HEK293 (cell line): ENCODE measurements around the gene SNAP23.
A peak's percentile ranks its signal among the peaks of the same experiment; 100 is the strongest.

ENCODE experiments used
- CTCF ChIA-PET: fragments of 350-600 bp; formaldehyde crosslinking; extraction: SDS; loops from one replicate; lab custom pipeline; 2021; ENCODE audit warnings: antibody characterized with exemption; lab: Yijun Ruan, JAX
- POLR2A ChIA-PET: fragments of 300-600 bp; formaldehyde crosslinking; extraction: SDS; loops from one replicate; lab custom pipeline; 2020; ENCODE audit warnings: antibody characterized with exemption, inconsistent platforms; lab: Yijun Ruan, JAX
- H3K27ac ChIP-seq: fragments of 200-500 bp; sonication (Bioruptor generic); 2 replicates; pipeline ENCODE4 v1.5.1; 2014; ENCODE audit warnings: low read depth, low read length, control low read depth, inconsistent platforms; ENCODE audit errors: extremely low read depth
- H3K36me3 ChIP-seq, 2 experiments: fragments of 200-500 bp in 1 of 2; sonication (Bioruptor generic) in 1 of 2; 1 replicate in 1 of 2; 2 replicates in 1 of 2; pipeline ENCODE4 v1.5.1; 2014 to 2017; ENCODE audit warnings: inconsistent platforms in 2 of 2, low read length in 2 of 2; ENCODE audit not compliant: control insufficient read depth in 2 of 2, insufficient read depth in 1 of 2
- H3K4me1 ChIP-seq: fragments of 200-500 bp; sonication (Bioruptor generic); 2 replicates; pipeline ENCODE4 v1.5.1; 2014; ENCODE audit warnings: mild to moderate bottlenecking, low read length, inconsistent platforms; ENCODE audit not compliant: control insufficient read depth, insufficient read depth
- H3K4me3 ChIP-seq: 2 replicates; pipeline ENCODE4 v1.5.1; 2011; ENCODE audit warnings: low read depth, mild to moderate bottlenecking, control low read depth, low read length, moderate library complexity
- H3K9me3 ChIP-seq: fragments of 200-500 bp; sonication (Bioruptor generic); 2 replicates; pipeline ENCODE4 v1.5.1; 2014; ENCODE audit warnings: low read depth, low read length, inconsistent platforms; ENCODE audit not compliant: control insufficient read depth, insufficient read depth
- HOXA7 ChIP-seq: sonication (generic); formaldehyde crosslinking; IDR thresholded peaks from 2 replicates; pipeline ENCODE4 v1.8.1; 2022; ENCODE audit warnings: missing genetic modification reagents, borderline replicate concordance
- KLF16 ChIP-seq: fragments of 450-650 bp; formaldehyde crosslinking; IDR thresholded peaks from 2 replicates; pipeline ENCODE4 v1.5.1; 2017; ENCODE audit warnings: missing biosample characterization, missing genetic modification characterization
- MZF1 ChIP-seq: fragments of 450-650 bp; formaldehyde crosslinking; IDR thresholded peaks from 2 replicates; pipeline ENCODE4 v1.5.1; 2017; ENCODE audit warnings: missing biosample characterization, missing genetic modification characterization, borderline replicate concordance
- WT1 ChIP-seq: fragments of 450-650 bp; formaldehyde crosslinking; IDR thresholded peaks from 2 replicates; pipeline ENCODE4 v1.5.1; 2016; ENCODE audit warnings: missing biosample characterization, missing genetic modification characterization
- YY2 ChIP-seq: fragments of 450-650 bp; formaldehyde crosslinking; IDR thresholded peaks from 2 replicates; pipeline ENCODE4 v1.5.1; 2016; ENCODE audit warnings: missing biosample characterization, missing genetic modification characterization
- ZBTB48 ChIP-seq: fragments of 450-650 bp; formaldehyde crosslinking; IDR thresholded peaks from 2 replicates; pipeline ENCODE4 v1.5.1; 2016; ENCODE audit warnings: missing biosample characterization, missing genetic modification characterization
- ZBTB8A ChIP-seq: fragments of 450-650 bp; formaldehyde crosslinking; IDR thresholded peaks from 2 replicates; pipeline ENCODE4 v1.5.1; 2016; ENCODE audit warnings: missing biosample characterization, missing genetic modification characterization
- ZFP41 ChIP-seq: fragments of 450-650 bp; formaldehyde crosslinking; IDR thresholded peaks from 2 replicates; pipeline ENCODE4 v1.5.1; 2016; ENCODE audit warnings: missing biosample characterization, missing genetic modification characterization, borderline replicate concordance
- ZNF132 ChIP-seq: fragments of 450-650 bp; formaldehyde crosslinking; IDR thresholded peaks from 2 replicates; pipeline ENCODE4 v1.5.1; 2017; ENCODE audit warnings: missing biosample characterization, missing genetic modification characterization, borderline replicate concordance
- ZNF16 ChIP-seq: fragments of 450-650 bp; formaldehyde crosslinking; IDR thresholded peaks from 2 replicates; pipeline ENCODE4 v1.5.1; 2016; ENCODE audit warnings: low read depth, missing biosample characterization, missing genetic modification characterization
- ZNF266 ChIP-seq: fragments of 450-650 bp; formaldehyde crosslinking; IDR thresholded peaks from 2 replicates; pipeline ENCODE4 v1.5.1; 2016; ENCODE audit warnings: missing biosample characterization, missing genetic modification characterization, low read depth
- ZNF341 ChIP-seq: fragments of 450-650 bp; formaldehyde crosslinking; IDR thresholded peaks from 2 replicates; pipeline ENCODE4; 2016; ENCODE audit warnings: low read depth, missing biosample characterization, missing genetic modification characterization
- ZNF48 ChIP-seq: fragments of 450-650 bp; formaldehyde crosslinking; IDR thresholded peaks from 2 replicates; pipeline ENCODE4 v1.5.1; 2016; ENCODE audit warnings: missing biosample characterization, missing genetic modification characterization
- ZNF510 ChIP-seq: fragments of 450-650 bp; formaldehyde crosslinking; IDR thresholded peaks from 2 replicates; pipeline ENCODE4 v1.5.1; 2018; ENCODE audit warnings: mild to moderate bottlenecking, missing genetic modification characterization, missing biosample characterization; ENCODE audit not compliant: insufficient replicate concordance
- ZNF623 ChIP-seq: fragments of 450-650 bp; formaldehyde crosslinking; IDR thresholded peaks from 2 replicates; pipeline ENCODE4 v1.5.1; 2016; ENCODE audit warnings: missing biosample characterization, missing genetic modification characterization
- ZNF785 ChIP-seq: fragments of 450-650 bp; formaldehyde crosslinking; IDR thresholded peaks from 2 replicates; pipeline ENCODE4 v1.5.1; 2016; ENCODE audit warnings: missing biosample characterization, missing genetic modification characterization
- TF ChIP-seq, protein P1 (sequence below): fragments of 450-650 bp; formaldehyde crosslinking; IDR thresholded peaks from 2 replicates; pipeline ENCODE4 v1.5.1; 2016; ENCODE audit warnings: missing biosample characterization, missing genetic modification characterization
- TF ChIP-seq, protein P2 (sequence below): fragments of 450-650 bp; formaldehyde crosslinking; IDR thresholded peaks from 2 replicates; pipeline ENCODE4 v1.5.1; 2016; ENCODE audit warnings: missing biosample characterization, missing genetic modification characterization
- TF ChIP-seq, protein P3 (sequence below): fragments of 450-650 bp; formaldehyde crosslinking; IDR thresholded peaks from 2 replicates; pipeline ENCODE4 v1.5.1; 2017; ENCODE audit warnings: missing biosample characterization, missing genetic modification characterization
- TF ChIP-seq, protein P4 (sequence below): sonication (generic); formaldehyde crosslinking; IDR thresholded peaks from 2 replicates; pipeline ENCODE4 v1.8.1; 2022; ENCODE audit warnings: mild to moderate bottlenecking, moderate library complexity, missing genetic modification reagents
- TF ChIP-seq, protein P5 (sequence below): fragments of 450-650 bp; formaldehyde crosslinking; IDR thresholded peaks from 2 replicates; pipeline ENCODE4 v1.5.1; 2016; ENCODE audit warnings: missing biosample characterization, missing genetic modification characterization, borderline replicate concordance

SNAP23 gene

DNA sequence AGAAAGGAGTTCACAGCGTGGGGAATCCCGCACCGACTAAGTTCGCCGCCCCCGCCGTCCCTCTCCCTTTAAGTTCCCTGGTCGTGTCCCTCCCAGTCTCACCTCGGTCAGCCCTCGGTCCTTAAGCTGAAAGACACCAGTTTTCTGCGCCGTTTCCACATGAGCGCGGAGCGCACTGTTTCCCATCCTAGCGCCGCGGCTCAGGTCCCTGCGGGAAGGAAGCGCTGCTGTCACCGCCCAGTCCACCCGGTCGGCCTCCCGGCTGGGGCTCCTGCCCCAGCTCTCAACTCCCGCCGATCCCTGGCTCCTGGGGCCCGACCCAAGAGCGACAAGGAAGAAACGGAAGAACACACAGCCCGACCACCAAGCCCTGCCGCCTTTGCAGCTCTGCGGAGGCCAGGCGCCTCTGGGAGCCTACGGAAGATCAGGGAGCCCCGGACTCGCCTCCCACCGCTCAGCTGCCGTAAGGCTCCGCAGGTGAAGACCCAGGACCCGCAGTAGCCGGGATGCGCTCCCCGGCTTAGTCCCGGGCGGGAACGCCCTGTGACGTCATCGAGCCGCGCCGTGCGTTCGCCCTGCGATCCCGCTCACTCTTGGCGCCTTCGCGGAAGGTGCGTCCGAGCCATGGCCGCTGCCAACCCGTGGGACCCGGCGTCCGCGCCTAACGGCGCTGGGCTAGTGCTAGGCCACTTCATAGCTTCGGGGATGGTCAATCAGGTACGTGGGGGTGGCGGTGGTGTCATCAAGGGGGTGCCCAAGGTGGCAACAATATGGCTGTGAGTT lies 53.0 kb downstream of the SNAP23 start, which contains the start of the genes HAUS2 and LRRC57 (continued):
- TF ChIP-seq KLF16 (tag by site-specific recombination) (peak; percentile 61; the same call in 1 of the 2 replicates), ZNF785 (tag by site-specific recombination) (no peak), ZNF623 (tag by site-specific recombination) (no peak), ZNF16 (tag by site-specific recombination) (no peak), ZNF266 (tag by site-specific recombination) (no peak), ZNF510 (tag by site-specific recombination) (no peak), ZBTB48 (peak; percentile 93), HOXA7 (CRISPR knock-in tag) (no peak), ZBTB8A (tag by site-specific recombination) (peak; percentile 70), ZNF132 (tag by site-specific recombination) (no peak), ZNF48 (tag by site-specific recombination) (no peak), ZFP41 (no peak), MZF1 (tag by site-specific recombination) (no peak), WT1 (tag by site-specific recombination) (no peak; the same call in 1 of the 2 replicates)
- TF ChIP-seq, protein P1, sequence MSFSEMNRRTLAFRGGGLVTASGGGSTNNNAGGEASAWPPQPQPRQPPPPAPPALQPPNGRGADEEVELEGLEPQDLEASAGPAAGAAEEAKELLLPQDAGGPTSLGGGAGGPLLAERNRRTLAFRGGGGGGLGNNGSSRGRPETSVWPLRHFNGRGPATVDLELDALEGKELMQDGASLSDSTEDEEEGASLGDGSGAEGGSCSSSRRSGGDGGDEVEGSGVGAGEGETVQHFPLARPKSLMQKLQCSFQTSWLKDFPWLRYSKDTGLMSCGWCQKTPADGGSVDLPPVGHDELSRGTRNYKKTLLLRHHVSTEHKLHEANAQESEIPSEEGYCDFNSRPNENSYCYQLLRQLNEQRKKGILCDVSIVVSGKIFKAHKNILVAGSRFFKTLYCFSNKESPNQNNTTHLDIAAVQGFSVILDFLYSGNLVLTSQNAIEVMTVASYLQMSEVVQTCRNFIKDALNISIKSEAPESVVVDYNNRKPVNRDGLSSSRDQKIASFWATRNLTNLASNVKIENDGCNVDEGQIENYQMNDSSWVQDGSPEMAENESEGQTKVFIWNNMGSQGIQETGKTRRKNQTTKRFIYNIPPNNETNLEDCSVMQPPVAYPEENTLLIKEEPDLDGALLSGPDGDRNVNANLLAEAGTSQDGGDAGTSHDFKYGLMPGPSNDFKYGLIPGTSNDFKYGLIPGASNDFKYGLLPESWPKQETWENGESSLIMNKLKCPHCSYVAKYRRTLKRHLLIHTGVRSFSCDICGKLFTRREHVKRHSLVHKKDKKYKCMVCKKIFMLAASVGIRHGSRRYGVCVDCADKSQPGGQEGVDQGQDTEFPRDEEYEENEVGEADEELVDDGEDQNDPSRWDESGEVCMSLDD = peak; percentile 63
- TF ChIP-seq, protein P2, sequence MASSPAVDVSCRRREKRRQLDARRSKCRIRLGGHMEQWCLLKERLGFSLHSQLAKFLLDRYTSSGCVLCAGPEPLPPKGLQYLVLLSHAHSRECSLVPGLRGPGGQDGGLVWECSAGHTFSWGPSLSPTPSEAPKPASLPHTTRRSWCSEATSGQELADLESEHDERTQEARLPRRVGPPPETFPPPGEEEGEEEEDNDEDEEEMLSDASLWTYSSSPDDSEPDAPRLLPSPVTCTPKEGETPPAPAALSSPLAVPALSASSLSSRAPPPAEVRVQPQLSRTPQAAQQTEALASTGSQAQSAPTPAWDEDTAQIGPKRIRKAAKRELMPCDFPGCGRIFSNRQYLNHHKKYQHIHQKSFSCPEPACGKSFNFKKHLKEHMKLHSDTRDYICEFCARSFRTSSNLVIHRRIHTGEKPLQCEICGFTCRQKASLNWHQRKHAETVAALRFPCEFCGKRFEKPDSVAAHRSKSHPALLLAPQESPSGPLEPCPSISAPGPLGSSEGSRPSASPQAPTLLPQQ (tag by site-specific recombination) = peak; percentile 74; the same call in 1 of the 2 replicates
- TF ChIP-seq, protein P3, sequence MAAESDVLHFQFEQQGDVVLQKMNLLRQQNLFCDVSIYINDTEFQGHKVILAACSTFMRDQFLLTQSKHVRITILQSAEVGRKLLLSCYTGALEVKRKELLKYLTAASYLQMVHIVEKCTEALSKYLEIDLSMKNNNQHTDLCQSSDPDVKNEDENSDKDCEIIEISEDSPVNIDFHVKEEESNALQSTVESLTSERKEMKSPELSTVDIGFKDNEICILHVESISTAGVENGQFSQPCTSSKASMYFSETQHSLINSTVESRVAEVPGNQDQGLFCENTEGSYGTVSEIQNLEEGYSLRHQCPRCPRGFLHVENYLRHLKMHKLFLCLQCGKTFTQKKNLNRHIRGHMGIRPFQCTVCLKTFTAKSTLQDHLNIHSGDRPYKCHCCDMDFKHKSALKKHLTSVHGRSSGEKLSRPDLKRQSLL (tag by site-specific recombination) = no peak

DNA sequence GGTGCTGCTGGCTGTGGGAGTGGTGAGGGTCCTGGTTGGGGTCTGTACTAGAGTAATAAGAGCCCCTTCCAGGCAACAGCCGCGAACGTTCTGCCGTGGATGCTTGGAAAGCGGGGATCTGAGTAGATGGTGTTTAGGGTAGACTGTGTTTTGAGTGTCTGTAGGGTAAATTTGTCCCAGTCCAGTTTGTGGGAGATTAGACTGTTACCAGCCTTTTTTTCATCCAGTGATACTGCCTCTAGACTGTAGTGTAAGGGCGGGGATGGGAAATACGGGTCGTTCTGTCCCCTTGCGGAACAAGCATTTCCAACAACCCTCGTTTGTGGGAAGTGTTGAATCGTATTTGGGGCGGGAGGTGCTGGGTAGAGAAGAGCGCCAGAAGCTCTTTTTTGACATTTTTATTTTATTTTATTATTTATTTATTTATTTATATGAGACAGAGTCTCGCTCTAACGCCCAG lies 53.6 kb downstream of the SNAP23 start:
- POLR2A ChIA-PET = interaction anchor here (1.1 to 2.6 kb wide), 2 partner anchors 26 to 50 kb away, joined by 4 to 16 read pairs; partner anchors contain the start of gene STARD9
- Histone ChIP-seq H3K4me3 (peak overlapping the region; percentile 84), H3K36me3 (peaks cover 9 to 25% of the 10 kb centered on the region in 2 experiments; a peak in 2 of 3 replicates), H3K9me3 (no peaks in the 10 kb centered on the region), H3K4me1 (no peaks in the 10 kb centered on the region), H3K27ac (peak overlapping the region; percentile 61)
- CTCF ChIA-PET = interaction anchor here (0.7 to 1.7 kb wide), 2 partner anchors 49 to 102 kb away, joined by 3 to 6 read pairs; no protein-coding TSS in a partner anchor
- peak; percentile 79 for TF ChIP-seq ZNF341 (tag by site-specific recombination)
- TF ChIP-seq, protein P4, sequence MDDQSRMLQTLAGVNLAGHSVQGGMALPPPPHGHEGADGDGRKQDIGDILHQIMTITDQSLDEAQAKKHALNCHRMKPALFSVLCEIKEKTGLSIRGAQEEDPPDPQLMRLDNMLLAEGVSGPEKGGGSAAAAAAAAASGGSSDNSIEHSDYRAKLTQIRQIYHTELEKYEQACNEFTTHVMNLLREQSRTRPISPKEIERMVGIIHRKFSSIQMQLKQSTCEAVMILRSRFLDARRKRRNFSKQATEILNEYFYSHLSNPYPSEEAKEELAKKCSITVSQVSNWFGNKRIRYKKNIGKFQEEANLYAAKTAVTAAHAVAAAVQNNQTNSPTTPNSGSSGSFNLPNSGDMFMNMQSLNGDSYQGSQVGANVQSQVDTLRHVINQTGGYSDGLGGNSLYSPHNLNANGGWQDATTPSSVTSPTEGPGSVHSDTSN (CRISPR knock-in tag) = 0 out of 2 replicates have a peak, but pooled peaks have one; percentile 3
- TF ChIP-seq, protein P5, sequence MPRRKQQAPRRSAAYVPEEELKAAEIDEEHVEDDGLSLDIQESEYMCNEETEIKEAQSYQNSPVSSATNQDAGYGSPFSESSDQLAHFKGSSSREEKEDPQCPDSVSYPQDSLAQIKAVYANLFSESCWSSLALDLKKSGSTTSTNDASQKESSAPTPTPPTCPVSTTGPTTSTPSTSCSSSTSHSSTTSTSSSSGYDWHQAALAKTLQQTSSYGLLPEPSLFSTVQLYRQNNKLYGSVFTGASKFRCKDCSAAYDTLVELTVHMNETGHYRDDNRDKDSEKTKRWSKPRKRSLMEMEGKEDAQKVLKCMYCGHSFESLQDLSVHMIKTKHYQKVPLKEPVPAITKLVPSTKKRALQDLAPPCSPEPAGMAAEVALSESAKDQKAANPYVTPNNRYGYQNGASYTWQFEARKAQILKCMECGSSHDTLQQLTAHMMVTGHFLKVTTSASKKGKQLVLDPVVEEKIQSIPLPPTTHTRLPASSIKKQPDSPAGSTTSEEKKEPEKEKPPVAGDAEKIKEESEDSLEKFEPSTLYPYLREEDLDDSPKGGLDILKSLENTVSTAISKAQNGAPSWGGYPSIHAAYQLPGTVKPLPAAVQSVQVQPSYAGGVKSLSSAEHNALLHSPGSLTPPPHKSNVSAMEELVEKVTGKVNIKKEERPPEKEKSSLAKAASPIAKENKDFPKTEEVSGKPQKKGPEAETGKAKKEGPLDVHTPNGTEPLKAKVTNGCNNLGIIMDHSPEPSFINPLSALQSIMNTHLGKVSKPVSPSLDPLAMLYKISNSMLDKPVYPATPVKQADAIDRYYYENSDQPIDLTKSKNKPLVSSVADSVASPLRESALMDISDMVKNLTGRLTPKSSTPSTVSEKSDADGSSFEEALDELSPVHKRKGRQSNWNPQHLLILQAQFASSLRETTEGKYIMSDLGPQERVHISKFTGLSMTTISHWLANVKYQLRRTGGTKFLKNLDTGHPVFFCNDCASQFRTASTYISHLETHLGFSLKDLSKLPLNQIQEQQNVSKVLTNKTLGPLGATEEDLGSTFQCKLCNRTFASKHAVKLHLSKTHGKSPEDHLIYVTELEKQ (tag by site-specific recombination) = no peak
- TF ChIP-seq YY2 = 0 out of 2 replicates have a peak, but pooled peaks have one; percentile 3
